BE2C (cell line): ENCODE measurements around the gene U2SURP.

ENCODE experiments used
- DNase-seq: peaks from one replicate; pipeline ENCODE4 v3.0.0-alpha.2; 2020
- H3K27me3 ChIP-seq: fragments of 250-450 bp; sonication (Bioruptor Pico); 2 replicates; pipeline ENCODE4 v1.5.1; 2020; ENCODE audit warnings: mild to moderate bottlenecking
- H3K36me3 ChIP-seq: fragments of 250-450 bp; sonication (Bioruptor Pico); 2 replicates; pipeline ENCODE4 v1.5.1; 2020; ENCODE audit warnings: mild to moderate bottlenecking
- H3K4me1 ChIP-seq: fragments of 250-450 bp; sonication (Bioruptor Pico); 2 replicates; pipeline ENCODE4 v1.5.1; 2020
- H3K4me3 ChIP-seq: 2 replicates; pipeline ENCODE4 v1.5.1; 2011; ENCODE audit warnings: low read depth, low read length
- H3K9me3 ChIP-seq: fragments of 250-450 bp; sonication (Bioruptor Pico); 2 replicates; pipeline ENCODE4 v1.5.1; 2020
- TF ChIP-seq, protein P1 (sequence below): IDR thresholded peaks from 2 replicates; pipeline ENCODE4 v1.5.1; 2012; ENCODE audit warnings: mild to moderate bottlenecking, low read depth, low read length

Gene U2SURP

DNA sequence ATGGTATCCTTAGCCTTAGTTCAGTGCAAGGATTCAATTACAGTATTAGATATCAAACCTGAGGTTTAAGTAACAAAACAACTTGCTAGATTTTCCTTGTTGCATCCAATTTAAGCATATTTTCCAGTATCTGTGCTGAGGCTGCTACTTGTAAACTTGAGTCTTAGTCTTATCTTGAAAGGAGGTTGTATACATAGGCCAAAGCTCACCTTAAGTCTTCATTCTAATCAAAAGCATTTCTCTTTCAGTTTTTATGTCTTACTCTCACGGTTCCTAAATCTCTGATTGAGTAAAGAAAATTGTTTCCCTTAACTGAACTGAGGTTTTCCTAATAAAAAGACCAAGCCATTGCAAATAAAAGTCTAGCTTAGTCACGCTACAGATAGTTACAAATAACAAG lies 52.6 kb downstream of the U2SURP start:
- H3K36me3 ChIP-seq = peaks cover 73% of the 10 kb centered on the region

DNA sequence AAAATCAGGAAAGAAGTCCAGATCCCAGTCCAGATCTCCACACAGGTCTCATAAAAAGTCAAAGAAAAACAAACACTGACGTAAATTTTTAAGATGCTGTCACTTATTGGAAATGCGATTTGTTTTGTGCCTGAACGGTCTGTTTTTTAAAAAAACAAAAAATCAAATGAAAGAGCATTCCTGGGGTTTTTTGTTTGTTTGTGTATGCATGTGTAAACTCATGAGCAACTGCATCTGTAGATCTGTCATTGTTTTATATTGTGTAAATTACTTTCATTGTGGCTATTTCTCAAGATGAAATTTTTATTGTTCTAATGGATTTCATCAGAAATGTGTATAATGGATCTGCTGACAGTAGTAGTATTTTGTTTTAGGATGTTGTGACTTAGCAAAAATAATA lies 55.0 kb downstream of the U2SURP start:
- TF ChIP-seq, protein P1, sequence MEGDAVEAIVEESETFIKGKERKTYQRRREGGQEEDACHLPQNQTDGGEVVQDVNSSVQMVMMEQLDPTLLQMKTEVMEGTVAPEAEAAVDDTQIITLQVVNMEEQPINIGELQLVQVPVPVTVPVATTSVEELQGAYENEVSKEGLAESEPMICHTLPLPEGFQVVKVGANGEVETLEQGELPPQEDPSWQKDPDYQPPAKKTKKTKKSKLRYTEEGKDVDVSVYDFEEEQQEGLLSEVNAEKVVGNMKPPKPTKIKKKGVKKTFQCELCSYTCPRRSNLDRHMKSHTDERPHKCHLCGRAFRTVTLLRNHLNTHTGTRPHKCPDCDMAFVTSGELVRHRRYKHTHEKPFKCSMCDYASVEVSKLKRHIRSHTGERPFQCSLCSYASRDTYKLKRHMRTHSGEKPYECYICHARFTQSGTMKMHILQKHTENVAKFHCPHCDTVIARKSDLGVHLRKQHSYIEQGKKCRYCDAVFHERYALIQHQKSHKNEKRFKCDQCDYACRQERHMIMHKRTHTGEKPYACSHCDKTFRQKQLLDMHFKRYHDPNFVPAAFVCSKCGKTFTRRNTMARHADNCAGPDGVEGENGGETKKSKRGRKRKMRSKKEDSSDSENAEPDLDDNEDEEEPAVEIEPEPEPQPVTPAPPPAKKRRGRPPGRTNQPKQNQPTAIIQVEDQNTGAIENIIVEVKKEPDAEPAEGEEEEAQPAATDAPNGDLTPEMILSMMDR = no peak
- H3K36me3 ChIP-seq = peaks cover 60% of the 10 kb centered on the region

More for the DNA sequence above, 52.6 kb downstream of the U2SURP start:
- Histone ChIP-seq H3K9me3 (no peaks in the 10 kb centered on the region), H3K4me1 (peaks cover 6% of the 10 kb centered on the region; the same call in 1 of the 2 replicates), H3K4me3 (no peak overlapping the region), H3K27me3 (no peaks in the 10 kb centered on the region)
- TF ChIP-seq, protein P1 = no peak
- no peak for DNase-seq

GRCh38 chr3:143060906-143061305 lies 59.5 kb downstream of the U2SURP start:
- Histone ChIP-seq H3K27me3 (no peaks in the 10 kb centered on the region), H3K36me3 (peaks cover 32% of the 10 kb centered on the region), H3K9me3 (no peaks in the 10 kb centered on the region), H3K4me3 (no peak overlapping the region), H3K4me1 (peaks cover 9% of the 10 kb centered on the region; the same call in 1 of the 2 replicates)
- DNase-seq = no peak
- TF ChIP-seq, protein P1 = no peak

More for the DNA sequence above, 55.0 kb downstream of the U2SURP start:
- Histone ChIP-seq H3K9me3 (no peaks in the 10 kb centered on the region), H3K4me1 (peaks cover 9% of the 10 kb centered on the region; the same call in 1 of the 2 replicates), H3K4me3 (no peak overlapping the region), H3K27me3 (no peaks in the 10 kb centered on the region)
- no peak for DNase-seq

GRCh38 chr3:143063018-143063417 lies 61.6 kb downstream of the U2SURP start:
- TF ChIP-seq, protein P1 = no peak
- no peaks in the 10 kb centered on the region for H3K27me3 ChIP-seq
- peaks cover 3% of the 10 kb centered on the region; the same call in 1 of the 2 replicates for H3K4me1 ChIP-seq
- H3K36me3 ChIP-seq = peaks cover 18% of the 10 kb centered on the region
- DNase-seq = no peak
- no peaks in the 10 kb centered on the region for H3K9me3 ChIP-seq
- no peak overlapping the region for H3K4me3 ChIP-seq

GRCh38 chr3:143064777-143065176 lies 63.4 kb downstream of the U2SURP start:
- H3K27me3 ChIP-seq = no peaks in the 10 kb centered on the region
- H3K9me3 ChIP-seq = no peaks in the 10 kb centered on the region
- DNase-seq = no peak
- H3K4me3 ChIP-seq = no peak overlapping the region
- H3K4me1 ChIP-seq = peaks cover 3% of the 10 kb centered on the region; the same call in 1 of the 2 replicates
- H3K36me3 ChIP-seq = peaks cover 11% of the 10 kb centered on the region; the same call in 1 of the 2 replicates
- TF ChIP-seq, protein P1 = no peak

GRCh38 chr3:143065364-143065763 lies 64.0 kb downstream of the U2SURP start:
- Histone ChIP-seq H3K4me3 (no peak overlapping the region), H3K36me3 (peaks cover 11% of the 10 kb centered on the region; the same call in 1 of the 2 replicates), H3K9me3 (no peaks in the 10 kb centered on the region), H3K4me1 (no peaks in the 10 kb centered on the region), H3K27me3 (no peaks in the 10 kb centered on the region)
- DNase-seq = no peak
- TF ChIP-seq, protein P1 = no peak
